Stimulated activated CD4-positive, alpha-beta T cell treated with anti-CD3 and anti-CD28 coated beads, Interleukin-12 subunit alpha, Interleukin-12 subunit beta, amount 100 ng/mL, for 48 hours (primary cell): ENCODE measurements around the gene PIEZO2.

Source experiments
- DNase-seq, 3 donors: peaks; one replicate each; pipeline ENCODE4 v3.0.0-alpha.2; 2020; ENCODE audit warnings: low read depth in 2 of 3, low spot score in 1 of 3

The PIEZO2 gene

DNA sequence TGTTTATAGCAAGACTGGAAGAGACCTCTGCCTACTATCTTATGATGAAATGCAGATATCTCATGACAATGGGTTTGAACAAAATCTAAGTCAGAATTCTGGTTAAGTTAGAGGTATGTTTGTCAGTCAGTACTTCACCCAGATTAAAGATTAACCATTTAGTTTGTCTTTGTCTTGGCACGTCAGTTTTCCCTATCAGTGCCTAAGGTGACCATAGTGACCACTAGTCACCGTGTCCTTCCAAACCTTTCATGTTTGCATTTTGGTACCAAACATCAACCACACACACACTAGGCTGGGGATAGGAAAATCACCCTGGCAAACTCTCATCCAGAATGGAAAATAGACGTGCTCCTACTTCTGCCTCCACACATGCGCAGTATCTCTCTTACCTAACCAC lies 248.9 kb downstream of the PIEZO2 start:
- no peak for DNase-seq

DNA sequence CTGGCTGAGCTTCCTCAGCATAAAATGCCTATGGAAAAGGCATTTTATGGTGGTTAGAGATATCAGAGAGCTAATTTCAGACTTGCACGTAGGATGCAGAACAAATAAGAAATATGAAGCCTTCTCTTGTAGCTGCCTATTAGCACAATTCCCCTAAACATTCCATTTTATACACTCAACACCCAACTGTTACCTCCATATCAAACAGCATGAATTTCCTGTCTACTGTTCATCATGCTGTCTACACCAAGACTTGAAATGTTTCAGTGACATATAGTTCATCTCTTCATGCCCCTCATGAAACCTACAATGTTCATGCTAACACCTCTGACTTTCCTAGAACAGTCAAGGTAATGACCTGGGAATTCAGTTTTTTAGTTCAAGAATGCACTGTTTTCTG lies 249.9 kb downstream of the PIEZO2 start:
- no peak for DNase-seq

DNA sequence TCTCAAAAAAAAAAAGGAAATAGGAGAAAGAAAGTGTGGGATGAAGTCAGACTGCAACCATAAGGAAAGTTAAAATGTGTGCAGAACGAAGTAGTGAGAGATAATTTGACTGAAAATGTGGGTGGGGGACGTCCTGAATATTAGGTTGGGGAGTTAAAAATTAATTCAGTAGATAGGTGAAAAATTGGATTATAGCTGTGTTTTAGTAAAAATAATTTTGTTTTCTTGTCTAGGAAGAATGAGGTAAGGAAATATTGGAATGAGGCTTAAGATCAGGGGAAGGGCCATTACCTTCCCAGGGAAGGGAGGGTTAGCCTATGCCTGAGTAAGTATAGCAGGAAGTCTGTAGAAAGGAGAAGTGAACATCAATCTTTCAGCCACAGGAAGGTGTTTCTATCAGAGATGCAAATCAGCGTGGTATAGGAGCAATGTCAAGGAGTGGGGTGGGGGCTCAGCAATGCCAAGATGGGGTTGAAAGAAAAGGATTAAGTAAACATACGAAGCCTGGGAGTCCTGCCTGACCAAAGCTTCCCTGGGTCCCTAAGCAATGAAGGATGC lies 250.9 kb downstream of the PIEZO2 start:
- no peak for DNase-seq

DNA sequence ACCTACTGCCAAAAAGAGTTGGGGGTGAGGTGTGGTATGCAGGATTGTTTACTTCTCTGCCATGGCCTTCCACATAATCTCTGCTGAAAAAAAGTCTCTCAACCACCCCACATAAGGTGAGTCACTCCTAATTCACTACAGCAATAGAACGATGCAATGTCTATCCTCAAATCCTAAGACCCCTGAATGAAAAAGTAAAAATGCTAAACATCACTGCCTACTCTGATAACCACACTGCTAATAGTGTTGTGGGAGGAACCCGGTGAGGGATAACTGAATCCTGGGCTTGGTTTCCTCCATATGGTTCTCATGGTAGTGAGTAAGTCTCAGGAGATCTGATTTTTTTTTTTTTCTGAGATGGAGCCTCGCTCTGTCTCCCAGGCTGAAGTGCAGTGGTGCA lies 252.5 kb downstream of the PIEZO2 start:
- no peak for DNase-seq

DNA sequence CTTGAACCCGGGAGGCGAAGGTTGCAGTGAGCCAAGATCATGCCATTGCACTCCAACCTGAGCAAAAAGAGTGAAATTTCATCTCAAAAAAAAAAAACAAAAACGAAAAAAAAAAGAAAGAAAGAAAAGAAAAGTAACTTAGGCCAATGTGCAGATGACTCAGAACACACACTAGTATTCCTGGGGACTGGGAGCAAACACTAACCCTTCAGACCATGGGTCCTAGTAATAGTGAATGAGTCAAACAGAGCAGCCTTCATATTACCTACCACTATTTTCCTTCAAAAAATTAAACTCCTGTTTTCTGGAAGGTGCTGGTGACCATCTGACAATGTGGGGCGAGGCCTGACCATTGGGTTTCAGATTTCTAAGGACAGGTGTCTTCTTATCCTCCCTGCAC lies 253.4 kb downstream of the PIEZO2 start:
- DNase-seq, result no peak

DNA sequence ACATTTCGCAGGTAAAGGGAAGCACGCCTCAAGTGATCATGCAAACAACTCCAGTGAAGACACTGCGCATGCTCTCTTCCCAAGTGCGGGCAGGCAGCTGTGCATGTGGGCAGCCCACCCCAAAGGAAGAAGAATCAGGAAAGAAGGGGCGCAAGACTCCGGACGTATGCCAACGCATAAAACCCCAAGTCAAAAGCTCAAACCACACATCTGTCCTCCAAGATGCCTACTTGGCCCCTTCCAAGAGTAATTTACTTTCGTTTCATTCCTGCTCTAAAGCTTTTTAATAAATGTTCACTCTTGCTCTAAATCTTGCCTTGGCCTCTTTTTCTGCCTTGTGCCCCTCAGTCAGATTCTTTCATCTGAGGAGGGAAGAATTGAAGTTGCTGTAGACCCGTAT lies 254.9 kb downstream of the PIEZO2 start:
- no peak for DNase-seq

DNA sequence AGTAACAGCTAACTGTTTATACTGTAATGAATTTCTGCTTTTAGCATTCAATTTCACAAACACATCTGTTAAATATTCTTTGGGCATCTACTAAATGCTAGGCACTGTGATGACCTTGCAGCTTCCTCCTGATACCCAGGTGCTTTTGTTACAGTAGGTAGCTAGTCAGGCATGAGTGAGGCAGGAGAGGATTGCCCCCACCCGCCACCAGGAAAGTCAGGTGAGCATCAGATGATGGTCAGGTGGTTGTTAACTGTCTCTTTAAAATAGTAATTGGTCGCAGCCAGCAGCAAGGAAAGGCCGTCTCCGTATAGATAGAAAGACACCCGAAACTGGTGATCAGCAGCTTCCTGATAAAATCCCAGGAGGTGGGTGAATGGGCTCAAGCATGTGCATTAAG lies 255.6 kb downstream of the PIEZO2 start:
- no peak for DNase-seq

DNA sequence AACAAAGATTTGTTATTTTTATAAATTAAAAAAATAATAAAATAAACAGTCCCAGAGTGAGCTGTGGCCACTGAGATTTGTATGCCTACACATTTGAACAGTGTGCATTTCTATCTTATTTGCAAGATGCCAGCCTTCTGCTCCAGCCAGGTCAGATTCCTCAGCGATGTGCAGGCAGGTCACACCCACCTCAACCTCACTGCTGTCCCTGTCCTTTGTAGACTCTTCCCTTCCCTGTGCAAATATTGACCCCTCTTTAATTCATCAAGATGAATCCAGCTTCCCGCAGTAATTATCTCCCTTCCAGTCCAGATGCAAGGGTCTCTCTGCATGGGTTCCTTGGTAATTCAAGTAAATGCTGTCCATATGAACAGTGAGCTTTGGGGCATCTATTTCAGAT lies 256.2 kb downstream of the PIEZO2 start:
- DNase-seq, result no peak

DNA sequence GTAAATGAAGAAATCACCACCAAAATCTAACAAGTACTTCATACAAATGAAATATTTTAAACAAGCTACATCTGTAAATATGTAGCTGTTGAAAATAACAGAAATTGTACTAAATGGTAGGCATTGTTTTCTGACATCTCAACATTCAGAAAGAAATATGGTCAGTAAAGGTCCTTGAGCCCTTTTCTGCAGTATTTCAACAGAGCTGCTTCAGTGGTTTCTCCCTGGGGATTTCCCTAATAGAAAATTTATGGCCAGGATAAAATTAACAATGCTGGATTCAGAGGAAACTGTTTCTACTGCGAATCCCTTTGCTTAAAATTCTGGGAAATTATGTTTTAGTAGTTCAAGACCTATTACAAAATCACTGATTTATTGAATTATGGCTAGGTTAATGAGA lies 256.6 kb downstream of the PIEZO2 start:
- no peak for DNase-seq

DNA sequence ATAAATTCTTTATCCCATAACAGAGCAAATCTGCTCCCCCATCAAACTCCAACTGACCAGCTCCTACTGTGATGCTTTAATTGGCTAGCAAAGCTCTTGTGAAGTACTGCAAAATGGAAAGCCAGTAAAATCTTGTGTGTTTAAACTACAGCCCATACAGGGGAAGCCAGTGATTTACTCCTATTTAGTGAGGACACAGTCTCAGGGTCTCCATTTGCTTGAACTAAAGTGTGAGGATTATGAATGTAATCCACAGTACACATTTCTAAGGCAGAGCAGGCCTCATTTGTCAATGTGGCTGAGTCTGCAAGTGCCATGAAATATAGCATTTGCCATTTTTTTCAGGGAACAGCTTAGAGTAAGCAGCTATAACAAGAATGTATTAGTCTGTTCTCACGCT lies 259.3 kb downstream of the PIEZO2 start:
- DNase-seq, result no peak

DNA sequence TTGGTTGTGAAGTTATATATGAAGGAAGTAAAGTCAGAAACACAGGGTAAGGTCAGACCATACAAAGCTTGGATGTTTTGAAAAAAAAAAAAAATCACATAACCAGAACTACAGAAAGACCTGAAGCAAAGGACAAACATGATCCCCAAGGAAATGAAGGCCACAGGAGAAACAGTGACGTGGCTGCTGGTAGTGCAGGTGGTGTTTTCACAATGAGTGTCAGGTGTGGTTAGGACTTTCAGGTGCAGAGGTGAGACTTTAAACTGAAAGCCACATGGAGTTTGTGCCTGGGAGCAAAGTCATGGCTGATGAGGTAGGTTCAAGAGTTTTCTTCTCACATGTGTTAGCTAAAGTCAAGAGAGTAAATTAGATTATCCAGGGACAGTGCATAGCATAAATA lies 270.7 kb downstream of the PIEZO2 start:
- DNase-seq, result no peak

DNA sequence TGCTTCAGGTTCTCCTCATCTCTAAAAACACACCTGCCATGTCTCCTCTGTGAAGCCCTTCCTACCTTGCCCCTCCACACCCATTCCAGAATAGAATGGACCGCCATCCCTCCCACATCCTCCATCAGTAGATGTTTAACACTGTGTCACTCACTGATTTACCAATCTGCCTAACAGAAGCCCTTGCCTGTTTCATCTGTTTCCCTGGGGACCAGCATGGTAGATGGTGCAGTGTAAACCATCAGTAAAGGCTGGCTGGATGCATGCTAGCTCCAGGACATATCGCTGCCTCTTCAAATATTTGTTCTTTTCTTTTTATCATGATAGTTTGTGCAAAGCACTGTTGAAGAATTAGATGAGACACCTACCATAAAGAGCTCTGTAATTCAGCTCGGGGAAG lies 271.4 kb downstream of the PIEZO2 start:
- DNase-seq, result no peak

DNA sequence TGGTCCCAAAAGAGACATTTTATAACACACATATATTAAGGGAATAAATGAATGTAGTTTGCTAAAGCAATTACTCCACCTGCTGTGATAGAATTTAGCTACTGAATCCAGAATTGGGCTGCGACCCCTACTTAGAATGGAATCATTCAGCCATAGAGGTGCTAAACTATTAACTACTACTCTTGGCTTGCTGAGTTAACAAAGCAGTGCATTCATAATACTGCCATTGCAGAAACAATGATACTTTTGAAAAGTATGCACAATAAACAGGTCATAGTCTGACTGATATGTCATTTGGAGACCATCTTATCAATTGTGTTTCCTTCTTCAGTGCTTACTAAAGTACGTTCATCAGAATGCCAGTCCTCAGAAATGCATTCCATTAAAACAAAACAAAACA lies 273.6 kb downstream of the PIEZO2 start:
- no peak for DNase-seq

DNA sequence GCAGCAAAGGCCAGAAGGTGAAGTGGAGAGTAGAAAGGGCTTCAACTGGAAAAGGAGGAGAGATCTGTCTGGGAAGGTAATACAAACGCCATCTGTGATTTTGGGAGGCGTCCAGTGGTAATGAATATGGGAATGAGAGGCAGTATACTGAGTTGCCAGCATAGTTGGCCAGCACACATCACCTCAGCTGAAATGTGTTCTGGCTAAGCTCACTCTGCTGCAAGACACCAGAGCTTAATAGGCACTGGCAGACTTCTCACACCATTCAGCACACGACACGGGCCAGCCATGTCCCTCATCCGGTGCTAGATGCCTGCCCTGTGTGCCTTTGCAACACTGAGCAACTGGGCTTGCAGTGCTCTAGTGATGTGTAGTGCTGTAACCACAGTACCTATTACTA lies 277.1 kb downstream of the PIEZO2 start:
- DNase-seq, result no peak

DNA sequence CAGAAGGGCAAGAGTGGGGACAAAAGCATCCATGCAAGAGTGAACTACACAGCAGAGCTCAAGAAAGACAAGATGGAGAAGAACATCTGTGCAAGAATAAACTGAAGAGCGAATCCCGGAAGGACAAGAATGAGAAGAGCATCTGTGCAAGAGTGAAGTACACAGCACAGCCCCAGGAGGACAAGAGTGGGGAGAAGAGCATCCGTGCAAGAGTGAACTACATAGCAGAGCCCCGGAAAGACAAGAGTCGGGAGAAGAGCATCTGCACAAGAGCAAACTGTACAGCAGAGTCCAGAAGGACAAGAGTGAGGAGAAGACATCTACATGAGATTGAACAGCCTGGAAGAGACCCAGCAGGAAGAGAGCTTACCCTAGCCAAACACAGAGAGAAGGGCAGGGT lies 284.6 kb downstream of the PIEZO2 start:
- no peak for DNase-seq

DNA sequence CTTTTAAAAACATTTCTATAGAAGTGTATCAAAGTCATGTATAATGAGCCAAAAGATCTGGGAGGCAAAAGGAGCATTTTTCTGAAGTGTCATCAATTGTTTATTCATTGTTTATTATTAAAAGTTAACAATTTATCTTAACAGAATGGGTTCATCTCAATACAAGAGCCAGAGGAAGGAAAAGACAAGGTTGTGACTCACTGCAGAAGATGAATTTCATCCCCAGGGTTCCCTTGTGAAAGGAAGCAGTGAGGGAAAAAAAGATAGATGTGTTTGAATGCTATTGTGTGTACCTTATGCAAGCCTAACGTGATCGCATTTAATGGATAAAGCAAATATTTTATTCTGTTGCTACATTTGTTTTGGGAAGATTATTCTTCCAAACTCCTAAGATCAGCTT lies 286.3 kb downstream of the PIEZO2 start:
- no peak for DNase-seq

DNA sequence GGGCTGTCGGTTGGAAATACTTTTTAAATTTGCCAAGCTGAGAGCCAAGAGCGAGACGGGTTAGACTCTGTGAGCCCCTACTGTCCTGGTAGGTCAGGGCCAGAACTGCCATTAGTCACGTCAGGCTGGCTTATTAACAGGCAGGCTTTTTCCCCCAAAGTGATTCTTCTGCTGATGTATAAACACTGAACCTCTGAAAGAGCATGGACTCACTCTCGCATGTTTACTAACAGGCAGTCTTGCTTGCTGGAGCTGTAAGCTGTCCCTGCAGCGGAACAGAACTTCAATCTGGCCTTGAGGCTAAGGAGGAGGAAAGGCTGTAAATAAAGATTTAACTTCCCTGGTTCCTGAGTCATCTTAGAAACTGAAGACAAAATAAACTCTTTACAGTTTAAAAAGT lies 288.4 kb downstream of the PIEZO2 start:
- DNase-seq, result no peak

DNA sequence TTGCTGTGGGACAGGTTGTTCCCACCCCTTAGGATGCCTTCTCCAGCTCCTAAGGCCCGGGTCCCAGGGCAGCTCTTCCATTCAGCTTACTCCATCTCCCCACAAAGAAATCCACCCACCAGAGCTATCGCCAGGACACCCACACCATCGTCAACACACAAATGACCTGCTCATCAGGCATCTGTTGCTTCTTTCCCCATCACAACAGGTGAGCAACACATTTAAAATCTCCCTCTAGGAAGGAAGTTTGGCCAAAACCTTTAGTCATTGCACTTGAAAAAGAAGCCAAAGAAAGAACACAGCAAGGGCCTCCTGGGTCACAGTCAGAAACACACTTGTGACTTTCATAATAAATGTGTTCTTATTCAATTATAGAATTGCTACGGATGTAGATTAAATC lies 289.0 kb downstream of the PIEZO2 start:
- no peak for DNase-seq

DNA sequence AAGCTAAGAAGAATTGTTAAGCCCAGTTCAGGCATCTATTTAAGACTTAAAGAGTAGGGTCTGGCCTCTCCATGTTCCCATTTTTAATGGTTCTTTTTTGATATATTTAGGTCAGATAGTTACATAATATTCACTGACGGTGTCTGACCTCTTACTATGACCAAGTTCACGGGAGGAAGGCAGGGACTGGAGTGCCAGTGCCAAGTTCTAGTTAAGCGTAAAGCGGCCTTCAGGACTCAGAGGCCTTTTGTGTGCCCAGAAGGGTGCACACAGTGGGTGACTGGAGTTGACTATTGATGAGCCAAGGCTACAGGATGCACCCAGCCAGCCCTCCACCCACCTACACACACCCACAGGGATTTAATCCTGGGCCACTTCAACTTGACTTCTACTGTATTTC lies 290.9 kb downstream of the PIEZO2 start:
- DNase-seq, result no peak

DNA sequence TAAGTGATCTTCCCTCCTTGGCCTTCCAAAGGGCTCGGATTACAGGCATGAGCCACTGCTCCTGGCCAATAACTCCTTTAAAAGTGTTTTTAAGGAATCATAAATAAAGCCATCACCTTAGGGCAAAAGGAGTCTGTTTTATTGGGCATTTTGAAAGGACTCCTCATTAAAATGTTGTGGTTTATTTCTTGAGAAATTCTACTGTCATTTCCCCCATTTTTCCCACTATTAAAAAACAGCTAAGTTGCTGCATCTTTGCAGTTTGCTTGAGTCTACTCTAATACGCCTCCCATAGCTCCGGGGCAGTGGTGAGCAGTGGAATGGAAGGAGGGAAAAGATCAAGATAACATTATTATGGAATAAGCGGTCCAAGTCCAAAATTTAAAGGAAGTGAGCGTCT lies 293.2 kb downstream of the PIEZO2 start:
- DNase-seq, result no peak

DNA sequence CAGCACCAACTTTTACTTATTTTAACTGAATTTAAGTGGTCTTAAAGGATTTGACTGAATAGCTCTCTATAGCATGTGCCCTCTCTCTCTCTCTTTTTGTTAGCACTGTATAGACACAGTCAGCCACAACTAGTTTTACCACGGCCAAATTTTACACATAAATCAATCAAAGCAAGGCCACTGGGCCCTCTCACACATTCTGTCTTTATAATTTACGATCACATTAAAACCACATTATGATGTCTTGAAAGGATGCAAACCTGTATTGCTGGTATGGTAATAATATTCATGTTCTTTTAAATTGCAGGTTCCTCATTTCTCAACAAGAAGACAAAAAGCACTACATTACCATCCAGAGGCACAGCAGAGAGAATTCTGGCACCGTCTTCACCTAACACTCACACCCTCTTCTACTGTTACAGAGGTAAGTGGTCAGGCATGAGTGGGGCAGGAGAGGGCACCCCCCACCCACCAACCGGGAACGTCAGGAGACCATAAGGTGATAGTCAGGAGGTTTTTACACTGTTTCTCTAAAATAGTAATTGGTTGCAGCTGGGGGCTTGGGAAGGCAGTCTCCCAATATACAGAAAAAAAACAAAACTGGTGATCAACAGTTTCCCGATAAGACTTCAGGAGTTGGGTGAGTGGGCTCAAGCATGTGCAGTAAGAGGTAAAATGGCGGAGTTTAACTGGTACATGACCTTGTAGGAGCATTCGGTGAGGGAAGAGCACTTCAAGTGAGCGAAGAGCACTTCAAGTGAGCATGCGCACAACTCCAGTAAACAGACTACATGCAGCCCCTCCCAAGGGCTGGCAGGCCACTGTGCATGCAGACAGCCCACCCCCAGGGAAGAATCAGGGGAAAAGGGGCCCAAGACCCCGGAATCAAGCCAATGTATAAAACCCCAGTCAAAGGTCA lies 296.7 kb downstream of the PIEZO2 start:
- no peak for DNase-seq

DNA sequence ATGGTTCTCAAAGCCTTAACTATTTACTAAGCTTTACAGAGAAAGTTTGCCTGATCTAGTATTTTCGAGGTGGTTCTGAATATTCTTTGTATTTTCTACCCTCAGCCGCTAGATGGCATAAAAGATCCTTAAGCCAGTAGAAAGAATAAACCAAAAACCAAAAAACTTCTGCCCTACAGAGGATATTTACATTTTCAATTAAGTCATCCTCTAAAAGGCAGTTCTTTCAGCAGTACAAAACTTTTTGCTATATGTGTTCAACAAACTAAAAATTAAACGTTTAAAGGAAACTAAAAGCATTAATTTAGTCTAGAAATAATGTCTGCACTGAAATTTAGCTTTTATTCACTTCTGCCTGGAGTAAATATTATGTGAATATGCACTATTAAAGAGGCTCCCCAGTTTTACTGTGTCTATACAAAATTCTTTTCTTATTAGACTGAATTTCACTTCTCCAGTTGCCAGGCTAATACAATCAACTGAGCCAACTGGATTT lies 297.5 kb downstream of the PIEZO2 start:
- peak in 1 of 3 donors; percentile 4 for DNase-seq

DNA sequence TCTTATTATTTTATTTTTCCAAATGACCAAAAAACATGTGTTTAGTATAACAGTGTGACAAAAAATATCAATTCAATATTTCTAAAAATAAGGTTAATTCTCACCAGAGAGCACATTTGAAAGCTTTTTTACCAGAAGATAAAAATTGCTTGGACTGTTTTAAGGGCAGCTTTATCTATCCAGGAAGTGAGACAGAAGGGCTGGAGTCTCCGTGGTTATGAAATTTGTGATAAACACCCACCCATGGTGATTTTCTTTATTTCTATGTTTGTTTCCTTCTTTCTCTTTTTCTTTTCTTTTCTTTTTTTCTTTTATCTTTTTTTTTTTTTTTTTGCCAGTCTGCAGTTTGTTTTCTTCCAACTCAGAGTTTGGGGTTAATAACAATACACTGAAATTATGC lies 298.5 kb downstream of the PIEZO2 start:
- no peak for DNase-seq
